HG03575 (cell line): ENCODE data around the gene PEAK3.

Source experiments
- ATAC-seq: cut with Tn5 transposase; IDR thresholded peaks from one replicate; pipeline ENCODE4 v1.9.1; 2021; ENCODE audit not compliant: unreplicated experiment, insufficient number of reproducible peaks, low FRiP score; ENCODE audit errors: extremely low read depth

The PEAK3 gene

GRCh38 chr19:2317756-2318155 lies 35.8 kb upstream of the PEAK3 start:
- no peak for ATAC-seq

GRCh38 chr19:2317300-2317699 lies 35.3 kb upstream of the PEAK3 start:
- ATAC-seq, result no peak

GRCh38 chr19:2315818-2316353 lies 33.9 kb upstream of the PEAK3 start:
- ATAC-seq, result no peak

GRCh38 chr19:2315121-2315817 lies 33.3 kb upstream of the PEAK3 start:
- ATAC-seq, result no peak

DNA sequence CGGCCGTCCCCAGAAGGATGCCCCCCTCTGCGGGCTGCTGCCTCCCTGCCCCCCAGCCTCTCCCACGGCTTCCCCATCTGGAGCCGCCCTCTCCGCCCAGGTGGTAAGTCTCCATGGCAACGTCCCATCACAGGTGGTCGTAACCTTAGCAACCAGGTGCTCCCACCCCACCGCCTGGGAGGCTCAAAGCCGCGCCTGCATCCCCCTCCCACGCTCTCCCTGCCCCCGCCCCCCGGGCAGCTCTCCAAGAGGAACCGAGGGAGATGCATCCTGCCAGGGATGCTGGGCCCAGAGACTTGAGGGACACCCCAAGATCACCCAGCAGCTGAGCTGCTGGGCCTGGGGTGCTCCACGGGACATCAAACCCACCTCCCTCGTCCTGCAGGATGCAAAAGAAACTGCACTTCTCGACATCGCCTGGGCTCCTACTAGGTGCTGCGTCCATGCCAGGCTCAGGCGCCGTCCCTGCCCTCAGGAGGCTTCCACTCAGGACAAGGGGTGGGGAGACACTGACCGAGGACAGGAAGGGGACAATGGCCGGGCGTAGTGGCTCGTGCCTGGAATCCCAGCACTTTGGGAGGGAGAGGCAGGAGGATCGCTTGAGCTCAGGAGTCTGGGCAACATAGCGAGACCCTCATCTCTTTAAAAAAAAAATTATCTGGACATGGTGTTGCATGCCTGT lies 31.0 kb upstream of the PEAK3 start:
- ATAC-seq, result no peak

- ATAC-seq, result no peak
These were observed 29.1 kb upstream of the PEAK3 start for GRCh38 chr19:2311093-2311492.

DNA sequence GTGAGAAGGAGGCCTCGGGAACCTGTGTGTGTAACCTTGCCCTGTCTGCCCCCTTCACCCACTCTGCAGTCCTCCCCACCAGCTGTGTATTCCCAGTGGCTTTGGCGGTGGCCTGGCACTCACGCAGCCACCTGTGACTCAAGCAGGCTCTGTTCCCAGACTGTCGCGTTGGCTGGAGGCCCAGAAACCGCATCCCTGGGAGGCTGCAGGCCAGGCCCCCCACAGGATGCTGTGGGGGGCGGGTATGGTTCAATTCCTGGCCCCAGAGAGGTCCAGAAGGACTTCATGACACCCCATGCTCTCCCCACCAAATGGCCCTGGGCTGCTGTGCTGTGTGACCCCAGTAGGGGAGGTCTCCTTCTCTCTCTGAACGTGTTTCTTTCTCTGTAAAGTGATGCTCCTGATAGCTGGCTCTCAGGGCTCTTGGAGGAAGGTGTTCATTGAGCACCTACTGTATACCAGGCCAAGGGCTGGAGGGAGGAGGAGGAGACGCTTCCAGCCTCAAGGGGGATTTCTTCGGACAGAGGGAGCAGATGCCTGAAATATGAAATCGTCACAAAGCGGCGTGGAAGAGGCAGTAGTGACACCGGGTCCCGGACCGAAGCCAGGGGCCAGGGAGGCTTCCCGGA lies 27.9 kb upstream of the PEAK3 start:
- ATAC-seq, result no peak

DNA sequence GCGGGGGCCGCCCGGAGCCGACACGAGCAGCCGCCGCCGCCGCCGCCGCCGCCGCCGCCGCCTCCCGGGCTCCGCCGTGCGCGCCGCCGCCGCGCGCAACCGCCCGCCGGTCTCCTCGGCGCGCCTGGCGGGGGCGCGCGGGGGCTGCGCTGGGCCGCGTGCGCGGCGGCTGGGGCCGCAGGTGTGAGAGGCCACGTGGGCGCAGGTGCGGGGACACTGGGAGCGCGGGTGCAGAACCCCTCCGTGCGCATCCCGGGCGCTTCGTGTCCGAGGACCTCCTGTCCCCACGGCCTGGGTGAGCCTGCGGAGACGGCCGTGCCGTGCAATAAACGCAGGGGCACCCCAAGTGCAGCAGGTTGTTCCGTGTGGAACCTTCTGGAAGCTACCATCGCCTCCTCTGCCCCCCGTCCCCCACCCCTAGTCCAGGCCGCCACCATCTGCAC lies 26.2 kb upstream of the PEAK3 start, which contains the start of gene LINGO3:
TSS of gene LINGO3 (minus strand) at position 41 of the 443 bp plus-strand sequence. CDS start 16,378 bp downstream, outside the sequence.
- no peak for ATAC-seq

DNA sequence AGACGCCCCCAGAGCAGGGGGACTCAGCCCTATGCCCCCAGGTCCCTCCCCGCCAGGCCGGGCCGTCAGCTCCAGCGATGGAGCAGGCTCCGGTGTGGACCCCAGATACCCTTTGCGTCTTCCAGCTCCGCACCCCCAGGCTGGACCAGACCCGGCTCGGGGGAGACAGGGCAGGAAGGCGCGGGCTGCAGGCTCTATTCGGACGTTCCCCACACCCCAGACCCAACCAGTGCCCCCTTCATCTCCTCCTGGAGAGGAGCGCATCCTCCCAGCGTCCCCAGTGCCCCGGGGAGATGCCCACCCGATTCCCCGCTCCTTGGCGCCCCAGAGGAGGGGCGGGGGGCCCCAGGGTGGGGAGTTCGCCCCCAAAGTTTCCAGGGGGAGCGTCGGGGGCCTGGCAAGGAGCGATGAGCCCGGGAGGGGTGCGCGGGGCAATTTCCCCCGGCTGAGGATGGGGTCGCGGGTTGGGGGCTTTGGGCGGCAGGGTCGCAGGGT lies 25.6 kb upstream of the PEAK3 start:
- no peak for ATAC-seq

DNA sequence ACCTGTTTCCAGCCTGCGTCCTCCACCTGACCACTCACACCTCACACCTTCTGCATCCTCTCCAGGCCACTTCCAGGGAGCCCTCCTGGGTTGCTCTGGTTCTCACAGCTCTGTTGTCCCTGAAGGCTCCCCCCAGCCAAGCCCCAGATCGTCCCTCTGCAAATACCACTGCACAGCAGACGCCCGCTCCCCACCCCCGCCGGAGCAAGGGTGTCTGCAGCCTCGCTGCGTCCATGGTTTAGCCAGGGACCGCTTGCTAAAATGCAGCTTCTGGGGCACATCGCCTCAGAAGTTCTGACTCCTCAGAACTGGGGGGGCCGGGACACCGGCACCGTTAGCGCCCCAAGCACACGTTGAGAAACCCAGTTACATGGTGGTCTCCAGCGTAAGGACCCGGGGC lies 25.0 kb upstream of the PEAK3 start:
- no peak for ATAC-seq

- ATAC-seq, result no peak
These were observed 24.4 kb upstream of the PEAK3 start for GRCh38 chr19:2306281-2306806.

- ATAC-seq, result no peak
These were observed 23.7 kb upstream of the PEAK3 start for GRCh38 chr19:2305452-2306280.

DNA sequence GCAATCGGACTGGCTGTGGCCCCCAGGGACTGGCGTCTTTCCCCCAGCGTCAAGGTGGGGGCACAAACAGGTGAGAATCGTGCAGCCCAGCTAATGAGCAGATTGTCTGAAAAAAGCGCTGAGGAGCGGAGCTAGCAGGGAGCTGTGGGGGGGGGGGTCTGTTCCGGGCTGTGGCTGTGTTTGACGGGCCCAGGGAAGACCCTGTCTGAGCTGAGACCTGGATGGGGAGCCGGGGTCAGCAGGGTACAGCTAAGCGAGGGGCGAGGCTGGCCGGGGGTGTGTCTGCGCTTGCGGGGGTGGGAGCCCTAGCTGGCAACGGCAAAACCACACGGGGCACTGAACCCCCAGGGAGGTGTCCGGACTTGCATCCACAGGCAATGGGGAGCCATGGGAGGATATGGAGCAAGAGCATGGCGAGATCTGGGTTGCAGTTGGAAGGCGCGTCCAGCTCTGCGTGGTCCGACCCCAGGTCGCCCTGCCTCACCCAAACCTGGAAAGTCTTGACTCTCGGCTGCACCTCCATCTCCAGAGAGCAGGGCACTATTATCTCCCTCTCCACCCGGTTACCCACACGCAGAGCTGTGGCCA lies 21.3 kb upstream of the PEAK3 start:
- ATAC-seq, result no peak

GRCh38 chr19:2302319-2303210 lies 20.6 kb upstream of the PEAK3 start:
- ATAC-seq, result no peak

- ATAC-seq, result no peak
These were observed 18.6 kb upstream of the PEAK3 start for GRCh38 chr19:2300533-2300932.

DNA sequence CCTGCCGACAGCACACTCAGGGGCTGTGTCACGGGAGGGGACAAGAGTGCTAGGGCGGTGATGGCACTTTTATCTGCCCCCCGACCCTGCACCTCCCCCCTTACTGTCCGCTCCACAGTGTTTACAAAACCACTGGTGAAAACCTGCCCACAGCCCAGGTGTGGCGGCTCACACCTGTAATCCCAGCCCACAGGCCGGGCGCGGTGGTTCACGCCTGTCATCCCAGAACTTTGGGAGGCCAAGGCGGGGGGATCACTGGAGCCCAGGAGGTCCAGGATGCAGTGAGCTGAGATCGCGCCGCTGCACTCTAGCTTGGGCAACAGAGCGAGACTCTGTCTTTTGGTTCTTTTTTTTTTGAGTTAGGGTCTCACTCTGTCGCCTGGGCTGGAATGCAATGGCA lies 14.2 kb upstream of the PEAK3 start:
- ATAC-seq, result no peak

DNA sequence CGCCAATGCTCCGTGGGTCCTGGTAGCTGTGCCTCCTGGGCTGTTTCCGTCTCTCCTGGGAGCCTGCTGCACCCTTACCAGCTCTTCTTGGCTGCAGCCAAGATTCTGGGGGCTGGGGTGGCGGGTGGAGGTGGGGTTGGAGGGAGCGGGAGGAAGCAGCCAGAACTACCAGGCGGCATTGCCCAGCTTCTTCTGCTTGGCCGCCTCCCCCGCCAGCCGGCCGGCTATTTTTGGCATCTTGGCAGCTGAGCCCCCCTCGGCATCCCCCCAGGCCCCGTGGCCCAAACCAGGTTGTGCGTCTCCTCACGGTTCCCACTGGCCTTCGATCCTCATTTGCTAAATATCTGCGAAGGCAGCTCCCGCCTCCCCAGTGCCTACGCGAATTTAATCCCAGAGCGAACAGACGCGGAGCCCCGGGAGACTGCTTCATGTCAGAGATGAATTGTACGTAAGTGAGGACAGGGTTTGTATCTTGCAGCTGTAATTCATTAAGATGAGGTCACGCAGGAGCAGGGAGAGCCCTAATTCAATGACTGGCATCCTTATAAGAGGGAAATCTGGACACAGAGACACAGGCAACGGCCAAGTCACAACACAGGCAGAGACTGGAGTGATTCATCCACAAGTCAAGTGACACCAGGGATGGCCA lies 12.8 kb upstream of the PEAK3 start:
- ATAC-seq, result no peak
